HepG2 (cell line): ENCODE data around the gene MRPL43. TPM values are rescaled to one million over a fixed set of nuclear protein-coding genes. Genes with fewer than 3 reads are reported as not detected.
A peak's percentile ranks its signal among the peaks of the same experiment; 100 is the strongest.

Experiments used
- AHR ChIP-seq: IDR thresholded peaks from 2 replicates; pipeline ENCODE4 v1.6.1; 2018; ENCODE audit warnings: missing genetic modification reagents, missing compliant biosample characterization
- HMGA1 ChIP-seq: sonication (generic); formaldehyde crosslinking; conservative IDR thresholded peaks from 2 replicates; pipeline ENCODE4 v1.4.0; 2020; ENCODE audit warnings: missing genetic modification reagents
- LCORL ChIP-seq, 2 experiments: fragments of 450-650 bp in 1 of 2; sonication (generic) in 1 of 2; formaldehyde crosslinking in 1 of 2; IDR thresholded peaks; 2 replicates each; pipeline versions ENCODE4 v1.5.0 to v1.6.1; 2017 to 2020; ENCODE audit warnings: antibody characterized with exemption in 1 of 2, missing genetic modification reagents in 1 of 2
- ZNF136 ChIP-seq: sonication (generic); formaldehyde crosslinking; IDR thresholded peaks from 2 replicates; pipeline ENCODE4 v1.8.1; 2022; ENCODE audit warnings: low read depth, mild to moderate bottlenecking, moderate library complexity, missing genetic modification reagents
- ZNF263 ChIP-seq: sonication (generic); formaldehyde crosslinking; IDR thresholded peaks from 2 replicates; pipeline ENCODE4 v1.4.0; 2020; ENCODE audit warnings: missing genetic modification reagents
- polyA plus RNA-seq, 8 experiments: library from polyadenylated mRNA; depleted of rRNA in 3 of 8; stranded (reverse) in 7 of 8; unstranded in 1 of 8; fragments of >200 nt; fragmentation: Illumina TruSeq in 4 of 8; extraction: Trizol in 4 of 8; gene quantifications; 2 replicates each; pipeline versions ENCODE4 v1.2.1 to v1.2.3, GENCODE V29; 2011 to 2016; ENCODE audit warnings: low read depth in 4 of 8, missing spikeins in 1 of 8, mixed read lengths in 1 of 8; ENCODE audit not compliant: insufficient read depth in 1 of 8
- total RNA-seq, 5 experiments: library from RNA; depleted of rRNA; stranded (reverse); fragments of >200 nt; fragmentation: Illumina TruSeq; extraction: Trizol; gene quantifications; 2 replicates each; pipeline ENCODE4 v1.2.3, GENCODE V29; 2016; ENCODE audit warnings: low read depth in 1 of 5
- TF ChIP-seq, protein P1 (sequence below): IDR thresholded peaks from 2 replicates; pipeline ENCODE4 v1.6.1; 2016
- TF ChIP-seq, protein P2 (sequence below): sonication (generic); formaldehyde crosslinking; IDR thresholded peaks from 2 replicates; pipeline ENCODE4 v1.5.0; 2020; ENCODE audit warnings: mild to moderate bottlenecking, missing genetic modification reagents, borderline replicate concordance
- TF ChIP-seq, protein P3 (sequence below): sonication (generic); formaldehyde crosslinking; IDR thresholded peaks from 2 replicates; pipeline ENCODE4 v1.4.0; 2020; ENCODE audit warnings: mild to moderate bottlenecking, missing genetic modification reagents
- TF ChIP-seq, protein P4 (sequence below): sonication (generic); formaldehyde crosslinking; IDR thresholded peaks from 2 replicates; pipeline ENCODE4 v1.5.1; 2020; ENCODE audit warnings: mild to moderate bottlenecking, missing genetic modification reagents, moderate library complexity
- TF ChIP-seq, protein P5 (sequence below): sonication (generic); formaldehyde crosslinking; IDR thresholded peaks from 2 replicates; pipeline ENCODE4 v1.5.1; 2020; ENCODE audit warnings: missing genetic modification reagents, mild to moderate bottlenecking, borderline replicate concordance
- TF ChIP-seq, protein P6 (sequence below): sonication (generic); formaldehyde crosslinking; IDR thresholded peaks from 2 replicates; pipeline ENCODE4 v1.5.0; 2020; ENCODE audit warnings: mild to moderate bottlenecking, missing genetic modification reagents, moderate library complexity

The MRPL43 gene
- total and polyA plus RNA-seq, 2 of the 13 experiments (the other 11 are each of a cell fraction or from before 2014, with no cell fraction given), result 71.0 to 73.7 TPM

DNA sequence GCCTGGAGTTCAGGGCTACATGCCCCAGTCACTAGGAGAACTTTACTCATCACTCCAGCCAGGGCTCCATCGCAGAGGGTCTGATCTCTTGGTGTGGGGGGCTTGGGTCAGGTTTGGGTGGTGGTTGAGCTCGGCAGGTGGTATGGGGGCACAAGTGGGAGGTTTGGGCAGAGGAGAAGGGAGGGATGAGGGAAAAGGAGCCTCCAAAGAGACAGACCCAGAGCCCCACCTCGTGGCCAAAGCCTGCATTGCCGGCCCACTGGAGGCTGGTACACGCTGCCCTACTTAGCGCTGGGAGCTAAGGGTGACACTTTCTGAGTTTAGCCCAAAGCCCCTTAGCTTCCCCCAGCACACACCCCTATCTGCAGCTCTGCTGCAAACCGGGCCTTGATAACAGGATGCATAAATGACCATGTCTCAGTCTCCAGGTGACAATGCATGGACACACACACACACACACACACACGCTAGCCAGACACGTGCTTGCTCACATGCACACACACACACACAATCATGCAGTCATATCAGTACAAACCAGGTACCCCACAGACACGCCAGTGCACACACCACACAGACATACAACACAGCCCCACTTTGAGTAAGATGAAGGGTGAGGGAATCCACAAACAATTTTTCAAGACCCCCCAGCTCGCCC is 27.1 kb upstream of the MRPL43 start (continued):
- 0 out of 2 replicates have a peak, but pooled peaks have one; percentile 23 for TF ChIP-seq AHR (CRISPR knock-in tag)
- TF ChIP-seq, protein P1, sequence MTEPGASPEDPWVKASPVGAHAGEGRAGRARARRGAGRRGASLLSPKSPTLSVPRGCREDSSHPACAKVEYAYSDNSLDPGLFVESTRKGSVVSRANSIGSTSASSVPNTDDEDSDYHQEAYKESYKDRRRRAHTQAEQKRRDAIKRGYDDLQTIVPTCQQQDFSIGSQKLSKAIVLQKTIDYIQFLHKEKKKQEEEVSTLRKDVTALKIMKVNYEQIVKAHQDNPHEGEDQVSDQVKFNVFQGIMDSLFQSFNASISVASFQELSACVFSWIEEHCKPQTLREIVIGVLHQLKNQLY (CRISPR knock-in tag), result no peak
- no peak for TF ChIP-seq LCORL (IDR thresholded peaks at IDR 0.05)
- peak; percentile 67; the same call in 1 of the 2 replicates for TF ChIP-seq LCORL (CRISPR knock-in tag; IDR thresholded peaks at IDR 0.05)
- TF ChIP-seq ZNF136 (CRISPR knock-in tag), result no peak
- TF ChIP-seq, protein P2, sequence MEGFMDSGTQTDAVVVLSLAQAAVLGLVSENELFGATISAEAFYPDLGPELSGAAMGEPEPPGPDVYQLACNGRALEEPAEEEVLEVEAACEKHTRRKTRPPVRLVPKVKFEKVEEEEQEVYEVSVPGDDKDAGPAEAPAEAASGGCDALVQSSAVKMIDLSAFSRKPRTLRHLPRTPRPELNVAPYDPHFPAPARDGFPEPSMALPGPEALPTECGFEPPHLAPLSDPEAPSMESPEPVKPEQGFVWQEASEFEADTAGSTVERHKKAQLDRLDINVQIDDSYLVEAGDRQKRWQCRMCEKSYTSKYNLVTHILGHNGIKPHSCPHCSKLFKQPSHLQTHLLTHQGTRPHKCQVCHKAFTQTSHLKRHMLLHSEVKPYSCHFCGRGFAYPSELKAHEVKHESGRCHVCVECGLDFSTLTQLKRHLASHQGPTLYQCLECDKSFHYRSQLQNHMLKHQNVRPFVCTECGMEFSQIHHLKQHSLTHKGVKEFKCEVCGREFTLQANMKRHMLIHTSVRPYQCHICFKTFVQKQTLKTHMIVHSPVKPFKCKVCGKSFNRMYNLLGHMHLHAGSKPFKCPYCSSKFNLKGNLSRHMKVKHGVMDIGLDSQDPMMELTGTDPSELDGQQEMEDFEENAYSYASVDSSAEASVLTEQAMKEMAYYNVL (CRISPR knock-in tag), result peak; percentile 28; the same call in 1 of the 2 replicates
- no peak for TF ChIP-seq HMGA1 (CRISPR knock-in tag)
- TF ChIP-seq, protein P3, sequence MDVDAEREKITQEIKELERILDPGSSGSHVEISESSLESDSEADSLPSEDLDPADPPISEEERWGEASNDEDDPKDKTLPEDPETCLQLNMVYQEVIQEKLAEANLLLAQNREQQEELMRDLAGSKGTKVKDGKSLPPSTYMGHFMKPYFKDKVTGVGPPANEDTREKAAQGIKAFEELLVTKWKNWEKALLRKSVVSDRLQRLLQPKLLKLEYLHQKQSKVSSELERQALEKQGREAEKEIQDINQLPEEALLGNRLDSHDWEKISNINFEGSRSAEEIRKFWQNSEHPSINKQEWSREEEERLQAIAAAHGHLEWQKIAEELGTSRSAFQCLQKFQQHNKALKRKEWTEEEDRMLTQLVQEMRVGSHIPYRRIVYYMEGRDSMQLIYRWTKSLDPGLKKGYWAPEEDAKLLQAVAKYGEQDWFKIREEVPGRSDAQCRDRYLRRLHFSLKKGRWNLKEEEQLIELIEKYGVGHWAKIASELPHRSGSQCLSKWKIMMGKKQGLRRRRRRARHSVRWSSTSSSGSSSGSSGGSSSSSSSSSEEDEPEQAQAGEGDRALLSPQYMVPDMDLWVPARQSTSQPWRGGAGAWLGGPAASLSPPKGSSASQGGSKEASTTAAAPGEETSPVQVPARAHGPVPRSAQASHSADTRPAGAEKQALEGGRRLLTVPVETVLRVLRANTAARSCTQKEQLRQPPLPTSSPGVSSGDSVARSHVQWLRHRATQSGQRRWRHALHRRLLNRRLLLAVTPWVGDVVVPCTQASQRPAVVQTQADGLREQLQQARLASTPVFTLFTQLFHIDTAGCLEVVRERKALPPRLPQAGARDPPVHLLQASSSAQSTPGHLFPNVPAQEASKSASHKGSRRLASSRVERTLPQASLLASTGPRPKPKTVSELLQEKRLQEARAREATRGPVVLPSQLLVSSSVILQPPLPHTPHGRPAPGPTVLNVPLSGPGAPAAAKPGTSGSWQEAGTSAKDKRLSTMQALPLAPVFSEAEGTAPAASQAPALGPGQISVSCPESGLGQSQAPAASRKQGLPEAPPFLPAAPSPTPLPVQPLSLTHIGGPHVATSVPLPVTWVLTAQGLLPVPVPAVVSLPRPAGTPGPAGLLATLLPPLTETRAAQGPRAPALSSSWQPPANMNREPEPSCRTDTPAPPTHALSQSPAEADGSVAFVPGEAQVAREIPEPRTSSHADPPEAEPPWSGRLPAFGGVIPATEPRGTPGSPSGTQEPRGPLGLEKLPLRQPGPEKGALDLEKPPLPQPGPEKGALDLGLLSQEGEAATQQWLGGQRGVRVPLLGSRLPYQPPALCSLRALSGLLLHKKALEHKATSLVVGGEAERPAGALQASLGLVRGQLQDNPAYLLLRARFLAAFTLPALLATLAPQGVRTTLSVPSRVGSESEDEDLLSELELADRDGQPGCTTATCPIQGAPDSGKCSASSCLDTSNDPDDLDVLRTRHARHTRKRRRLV (CRISPR knock-in tag), result peak; percentile 28; the same call in 1 of the 2 replicates
- TF ChIP-seq, protein P4, sequence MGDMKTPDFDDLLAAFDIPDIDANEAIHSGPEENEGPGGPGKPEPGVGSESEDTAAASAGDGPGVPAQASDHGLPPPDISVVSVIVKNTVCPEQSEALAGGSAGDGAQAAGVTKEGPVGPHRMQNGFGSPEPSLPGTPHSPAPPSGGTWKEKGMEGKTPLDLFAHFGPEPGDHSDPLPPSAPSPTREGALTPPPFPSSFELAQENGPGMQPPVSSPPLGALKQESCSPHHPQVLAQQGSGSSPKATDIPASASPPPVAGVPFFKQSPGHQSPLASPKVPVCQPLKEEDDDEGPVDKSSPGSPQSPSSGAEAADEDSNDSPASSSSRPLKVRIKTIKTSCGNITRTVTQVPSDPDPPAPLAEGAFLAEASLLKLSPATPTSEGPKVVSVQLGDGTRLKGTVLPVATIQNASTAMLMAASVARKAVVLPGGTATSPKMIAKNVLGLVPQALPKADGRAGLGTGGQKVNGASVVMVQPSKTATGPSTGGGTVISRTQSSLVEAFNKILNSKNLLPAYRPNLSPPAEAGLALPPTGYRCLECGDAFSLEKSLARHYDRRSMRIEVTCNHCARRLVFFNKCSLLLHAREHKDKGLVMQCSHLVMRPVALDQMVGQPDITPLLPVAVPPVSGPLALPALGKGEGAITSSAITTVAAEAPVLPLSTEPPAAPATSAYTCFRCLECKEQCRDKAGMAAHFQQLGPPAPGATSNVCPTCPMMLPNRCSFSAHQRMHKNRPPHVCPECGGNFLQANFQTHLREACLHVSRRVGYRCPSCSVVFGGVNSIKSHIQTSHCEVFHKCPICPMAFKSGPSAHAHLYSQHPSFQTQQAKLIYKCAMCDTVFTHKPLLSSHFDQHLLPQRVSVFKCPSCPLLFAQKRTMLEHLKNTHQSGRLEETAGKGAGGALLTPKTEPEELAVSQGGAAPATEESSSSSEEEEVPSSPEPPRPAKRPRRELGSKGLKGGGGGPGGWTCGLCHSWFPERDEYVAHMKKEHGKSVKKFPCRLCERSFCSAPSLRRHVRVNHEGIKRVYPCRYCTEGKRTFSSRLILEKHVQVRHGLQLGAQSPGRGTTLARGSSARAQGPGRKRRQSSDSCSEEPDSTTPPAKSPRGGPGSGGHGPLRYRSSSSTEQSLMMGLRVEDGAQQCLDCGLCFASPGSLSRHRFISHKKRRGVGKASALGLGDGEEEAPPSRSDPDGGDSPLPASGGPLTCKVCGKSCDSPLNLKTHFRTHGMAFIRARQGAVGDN (CRISPR knock-in tag), result peak; percentile 44
- TF ChIP-seq ZNF263 (CRISPR knock-in tag), result 0 out of 2 replicates have a peak, but pooled peaks have one; percentile 21
- TF ChIP-seq, protein P5, sequence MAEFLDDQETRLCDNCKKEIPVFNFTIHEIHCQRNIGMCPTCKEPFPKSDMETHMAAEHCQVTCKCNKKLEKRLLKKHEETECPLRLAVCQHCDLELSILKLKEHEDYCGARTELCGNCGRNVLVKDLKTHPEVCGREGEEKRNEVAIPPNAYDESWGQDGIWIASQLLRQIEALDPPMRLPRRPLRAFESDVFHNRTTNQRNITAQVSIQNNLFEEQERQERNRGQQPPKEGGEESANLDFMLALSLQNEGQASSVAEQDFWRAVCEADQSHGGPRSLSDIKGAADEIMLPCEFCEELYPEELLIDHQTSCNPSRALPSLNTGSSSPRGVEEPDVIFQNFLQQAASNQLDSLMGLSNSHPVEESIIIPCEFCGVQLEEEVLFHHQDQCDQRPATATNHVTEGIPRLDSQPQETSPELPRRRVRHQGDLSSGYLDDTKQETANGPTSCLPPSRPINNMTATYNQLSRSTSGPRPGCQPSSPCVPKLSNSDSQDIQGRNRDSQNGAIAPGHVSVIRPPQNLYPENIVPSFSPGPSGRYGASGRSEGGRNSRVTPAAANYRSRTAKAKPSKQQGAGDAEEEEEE (CRISPR knock-in tag), result no peak
- TF ChIP-seq, protein P6, sequence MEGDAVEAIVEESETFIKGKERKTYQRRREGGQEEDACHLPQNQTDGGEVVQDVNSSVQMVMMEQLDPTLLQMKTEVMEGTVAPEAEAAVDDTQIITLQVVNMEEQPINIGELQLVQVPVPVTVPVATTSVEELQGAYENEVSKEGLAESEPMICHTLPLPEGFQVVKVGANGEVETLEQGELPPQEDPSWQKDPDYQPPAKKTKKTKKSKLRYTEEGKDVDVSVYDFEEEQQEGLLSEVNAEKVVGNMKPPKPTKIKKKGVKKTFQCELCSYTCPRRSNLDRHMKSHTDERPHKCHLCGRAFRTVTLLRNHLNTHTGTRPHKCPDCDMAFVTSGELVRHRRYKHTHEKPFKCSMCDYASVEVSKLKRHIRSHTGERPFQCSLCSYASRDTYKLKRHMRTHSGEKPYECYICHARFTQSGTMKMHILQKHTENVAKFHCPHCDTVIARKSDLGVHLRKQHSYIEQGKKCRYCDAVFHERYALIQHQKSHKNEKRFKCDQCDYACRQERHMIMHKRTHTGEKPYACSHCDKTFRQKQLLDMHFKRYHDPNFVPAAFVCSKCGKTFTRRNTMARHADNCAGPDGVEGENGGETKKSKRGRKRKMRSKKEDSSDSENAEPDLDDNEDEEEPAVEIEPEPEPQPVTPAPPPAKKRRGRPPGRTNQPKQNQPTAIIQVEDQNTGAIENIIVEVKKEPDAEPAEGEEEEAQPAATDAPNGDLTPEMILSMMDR (CRISPR knock-in tag), result peak; percentile 92
